Stimulated activated CD8-positive, alpha-beta memory T cell treated with anti-CD3 and anti-CD28 coated beads, Interleukin-12 subunit alpha, Interleukin-12 subunit beta, amount 100 ng/mL, for 24 hours (primary cell): ENCODE measurements around the gene TYR.
"Not testable (repeated sequence)": the region's sequence is repeated elsewhere in the genome, so short reads cannot be mapped to it uniquely, and the experiment has no call there.

Experiments used
- DNase-seq: peaks from one replicate; pipeline ENCODE4 v3.0.0-alpha.2; 2020; ENCODE audit errors: extremely low read depth

Gene TYR

DNA sequence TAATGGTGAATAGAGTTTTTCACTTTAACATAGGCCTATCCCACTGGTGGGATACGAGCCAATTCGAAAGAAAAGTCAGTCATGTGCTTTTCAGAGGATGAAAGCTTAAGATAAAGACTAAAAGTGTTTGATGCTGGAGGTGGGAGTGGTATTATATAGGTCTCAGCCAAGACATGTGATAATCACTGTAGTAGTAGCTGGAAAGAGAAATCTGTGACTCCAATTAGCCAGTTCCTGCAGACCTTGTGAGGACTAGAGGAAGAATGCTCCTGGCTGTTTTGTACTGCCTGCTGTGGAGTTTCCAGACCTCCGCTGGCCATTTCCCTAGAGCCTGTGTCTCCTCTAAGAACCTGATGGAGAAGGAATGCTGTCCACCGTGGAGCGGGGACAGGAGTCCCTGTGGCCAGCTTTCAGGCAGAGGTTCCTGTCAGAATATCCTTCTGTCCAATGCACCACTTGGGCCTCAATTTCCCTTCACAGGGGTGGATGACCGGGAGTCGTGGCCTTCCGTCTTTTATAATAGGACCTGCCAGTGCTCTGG is at the start of gene TYR:
Gene TYR (plus strand): TSS at position 185 of the 541 bp plus-strand sequence. CDS start 79 bp downstream, at position 264.
- no peak for DNase-seq

DNA sequence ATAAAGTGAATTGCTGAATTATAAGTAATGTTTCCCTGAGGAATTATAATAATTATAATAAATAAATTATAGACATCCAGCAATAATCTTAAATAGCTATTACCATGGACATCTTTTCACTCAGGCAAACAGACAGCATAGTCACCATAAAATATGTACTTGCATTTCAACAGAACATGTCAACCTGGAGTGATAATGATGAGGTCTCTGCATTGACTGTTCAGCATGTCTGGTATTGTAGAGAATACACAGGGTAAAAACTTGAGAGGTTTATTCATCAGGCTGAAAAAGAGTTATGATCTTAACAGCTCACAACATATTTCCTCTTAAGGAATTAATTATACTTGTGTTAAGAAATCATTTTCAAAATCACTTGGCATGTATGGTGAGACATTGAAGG is 41.1 kb upstream of the TYR start:
- no peak for DNase-seq

GRCh38 chr11:89147229-89147628 is 30.4 kb upstream of the TYR start:
- DNase-seq, result no peak

GRCh38 chr11:89159974-89160373 is 17.7 kb upstream of the TYR start:
- DNase-seq, result no peak

DNA sequence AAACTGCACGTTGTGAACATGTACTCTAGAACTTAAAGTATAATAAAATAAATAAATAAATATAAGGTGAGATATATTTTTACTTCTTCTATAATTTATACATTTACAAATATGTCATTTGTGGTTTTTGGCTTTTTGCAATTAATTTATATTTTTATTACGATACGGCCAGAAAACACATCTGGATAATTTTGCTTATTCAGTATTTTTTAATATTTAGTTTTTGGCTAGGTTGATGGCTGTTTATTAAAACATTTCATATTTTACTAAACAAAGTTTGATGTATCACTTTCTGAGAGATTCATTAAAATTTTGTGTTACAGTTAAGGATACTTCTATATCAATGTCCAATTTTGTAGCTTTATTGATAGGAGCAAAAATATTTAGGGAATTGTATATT is 15.7 kb upstream of the TYR start:
- DNase-seq, result no peak

DNA sequence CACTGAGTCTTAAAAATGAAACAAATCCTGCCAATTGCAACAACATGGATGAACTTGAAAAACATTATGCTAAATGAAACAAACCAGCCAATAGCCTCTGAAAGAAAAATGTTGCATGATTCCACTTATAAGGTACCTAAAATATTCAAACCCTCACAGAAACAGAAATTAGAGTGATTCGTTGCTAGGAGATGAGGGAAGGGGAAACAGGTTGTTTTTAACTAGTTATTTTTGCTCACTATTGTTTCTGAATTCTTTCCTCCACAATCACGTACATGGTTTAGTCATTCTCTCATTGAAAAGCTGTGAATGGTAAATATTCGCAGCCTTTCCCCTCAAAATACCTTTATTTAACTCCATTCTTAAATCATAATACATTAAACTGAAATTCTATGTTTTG is 14.0 kb upstream of the TYR start:
- DNase-seq, result no peak

- DNase-seq, result no peak
Measured at GRCh38 chr11:89168396-89168795, 9.3 kb upstream of the TYR start.

- DNase-seq, result no peak
Measured at GRCh38 chr11:89175796-89176195, 1.9 kb upstream of the TYR start.

DNA sequence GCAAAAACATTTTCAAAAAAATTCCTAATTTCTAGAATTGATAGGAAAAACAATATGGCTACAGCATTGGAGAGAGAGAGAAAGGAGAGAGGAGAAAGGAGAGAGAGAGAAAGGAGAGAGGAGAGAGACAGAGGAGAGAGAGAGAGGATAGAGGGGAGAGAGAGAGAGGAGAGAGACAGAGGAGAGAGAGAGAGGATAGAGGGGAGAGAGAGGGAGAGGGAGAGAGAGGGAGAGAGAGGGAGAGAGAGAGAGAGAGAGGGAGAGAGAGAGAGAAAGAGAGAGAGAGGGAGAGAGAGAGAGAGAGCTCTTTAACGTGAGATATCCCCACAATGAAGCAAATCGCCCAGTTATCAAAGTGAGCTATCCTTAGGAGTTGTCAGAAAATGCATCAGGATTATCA is 737 bp upstream of the TYR start:
- no peak for DNase-seq

GRCh38 chr11:89181111-89181510 is 3.4 kb downstream of the TYR start:
- no peak for DNase-seq

DNA sequence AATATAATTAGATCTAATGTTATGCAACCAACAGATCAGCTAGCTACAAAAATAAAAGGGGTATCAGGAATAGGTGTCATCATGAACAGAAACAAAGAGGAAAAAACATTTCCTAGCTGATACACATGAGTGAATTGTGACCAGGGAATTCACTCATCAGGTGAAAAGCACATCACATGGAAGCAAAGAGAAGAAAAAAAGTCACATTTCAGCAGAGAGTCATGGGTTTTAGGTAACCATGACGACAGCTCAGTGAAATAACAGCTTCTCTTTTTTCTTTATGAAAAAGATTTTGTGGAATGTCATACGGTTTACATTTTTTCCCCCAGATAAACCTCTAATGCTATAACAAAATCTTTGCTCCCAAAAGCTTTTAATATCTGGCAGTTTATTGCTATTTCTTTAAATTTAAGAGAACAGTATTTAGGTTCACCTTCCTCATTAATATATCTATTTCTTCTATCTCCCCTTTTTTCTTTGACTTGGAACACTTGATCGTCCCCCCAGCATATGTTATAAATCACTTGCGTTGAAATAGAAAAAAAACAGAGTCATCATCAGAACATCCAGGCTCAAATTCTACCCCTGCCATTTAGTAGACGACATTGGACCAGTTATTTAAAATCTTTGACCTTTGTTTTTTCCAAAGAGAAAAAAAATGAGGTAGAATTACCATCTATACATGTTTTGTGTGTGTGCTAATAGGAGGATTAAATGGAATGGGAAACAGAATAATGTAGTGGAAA is 5.3 kb downstream of the TYR start:
- DNase-seq, result no peak

DNA sequence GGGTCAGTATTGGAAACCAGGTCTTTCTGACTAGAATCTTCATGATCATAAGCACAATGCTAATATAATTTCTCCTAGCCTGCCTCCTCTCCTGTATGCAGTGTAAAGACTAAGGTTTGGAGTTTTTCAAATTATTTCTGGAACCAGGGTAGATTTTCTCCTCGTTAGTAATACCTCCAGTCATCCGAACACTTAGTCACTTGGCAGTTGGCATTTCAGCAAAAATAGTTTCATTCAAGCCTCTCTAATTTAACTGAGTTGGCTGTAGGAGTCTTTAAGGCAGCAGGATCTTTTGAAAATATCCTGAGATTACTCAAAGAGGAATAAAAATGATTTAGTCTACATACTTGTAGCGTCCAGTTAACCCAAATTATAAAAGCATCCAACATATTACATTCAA is 6.3 kb downstream of the TYR start:
- no peak for DNase-seq

- no peak for DNase-seq
Measured at GRCh38 chr11:89189776-89190175, 12.1 kb downstream of the TYR start.

DNA sequence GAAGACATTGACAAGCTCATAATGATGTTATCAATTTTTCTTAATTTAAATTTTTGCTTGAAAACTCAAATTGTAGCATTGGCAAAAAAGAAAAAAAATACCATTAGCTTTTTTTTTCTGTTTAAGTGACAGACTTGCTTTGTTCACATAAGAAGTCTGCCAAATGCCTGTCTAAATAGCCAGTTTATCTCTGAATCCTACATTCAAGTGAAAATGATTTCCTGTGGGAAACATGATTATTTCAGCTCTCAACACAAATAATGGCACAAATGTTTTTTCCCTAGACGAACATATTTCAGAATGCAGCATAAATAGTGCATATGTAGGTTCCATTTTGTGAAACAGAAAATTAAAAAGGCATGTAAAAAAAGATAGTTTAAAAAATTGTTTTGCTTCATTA is 23.5 kb downstream of the TYR start:
- DNase-seq, result no peak

DNA sequence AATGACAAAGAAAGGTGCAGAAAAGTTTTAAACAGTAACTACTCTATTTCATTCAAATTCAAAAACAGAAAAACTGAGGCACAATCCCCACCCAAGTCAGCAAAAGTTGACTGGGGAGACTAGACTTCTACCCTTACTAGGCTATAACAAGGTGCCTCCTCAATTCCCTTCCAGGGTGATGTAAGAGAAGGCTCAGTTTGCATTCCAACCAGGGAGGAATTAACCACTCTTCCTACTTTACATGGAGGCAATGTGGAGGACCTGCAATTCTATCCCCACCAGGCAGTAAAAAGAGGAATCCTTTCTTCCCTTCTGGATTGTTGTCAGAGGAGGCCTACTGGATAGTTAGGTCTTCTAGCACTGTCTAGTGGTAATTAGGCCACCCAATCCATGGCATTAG is 26.1 kb downstream of the TYR start:
- DNase-seq, result no peak

DNA sequence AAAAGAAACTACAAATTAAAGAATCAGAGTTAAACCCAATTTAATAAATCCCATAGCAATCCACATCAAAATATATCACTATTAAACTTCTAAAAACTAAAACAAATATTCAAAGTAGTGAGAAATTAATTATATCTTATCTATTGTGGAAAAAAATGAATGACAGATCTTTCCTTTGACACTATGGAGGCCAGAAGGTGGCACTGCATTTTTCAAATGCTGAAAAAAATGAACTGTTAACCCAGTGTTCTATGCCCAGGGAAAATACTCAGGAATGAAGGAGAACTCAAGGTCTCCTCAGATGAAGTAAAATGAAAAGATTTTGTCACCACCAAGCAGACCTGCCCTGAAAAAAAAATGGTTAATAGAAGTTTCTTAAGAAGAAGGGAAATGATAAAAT is 27.7 kb downstream of the TYR start:
- DNase-seq, result no peak

GRCh38 chr11:89220684-89221339 is 43.1 kb downstream of the TYR start:
- DNase-seq, result no peak

DNA sequence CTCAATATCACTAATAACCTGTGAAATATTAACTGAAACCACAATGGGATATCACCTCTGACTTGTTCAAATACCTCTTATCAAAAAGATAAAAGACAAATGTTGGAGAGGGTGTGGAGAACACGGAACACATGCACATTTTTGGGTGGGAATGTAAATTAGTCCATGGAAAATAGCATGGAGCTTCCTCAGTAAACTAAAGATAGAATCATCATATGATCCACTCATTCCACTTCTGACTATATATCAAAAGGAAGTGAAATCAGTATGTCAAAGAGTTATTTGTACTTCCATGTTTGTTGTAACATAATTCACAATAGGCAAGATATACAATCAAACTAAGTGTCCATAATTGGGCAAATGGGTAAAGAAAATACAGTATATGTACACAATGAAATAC is 57.4 kb downstream of the TYR start:
- no peak for DNase-seq

DNA sequence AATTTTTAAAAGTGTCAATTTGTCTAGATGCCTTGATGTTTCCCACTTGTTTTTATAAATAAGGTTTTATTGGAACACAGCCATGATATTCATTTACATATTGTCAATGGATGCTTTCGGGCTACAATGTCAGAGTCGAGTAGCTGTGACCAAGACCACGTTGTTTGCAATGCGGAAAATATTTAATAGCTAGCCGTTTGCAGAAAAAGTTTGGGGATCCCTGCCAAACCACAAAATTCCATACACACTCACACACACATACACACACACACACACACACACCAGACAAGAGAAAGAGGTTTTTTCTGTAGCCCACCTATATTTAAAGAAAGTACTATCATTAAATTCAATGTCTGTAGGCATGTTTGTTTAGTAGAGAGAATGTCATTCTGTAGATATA is 58.3 kb downstream of the TYR start:
- no peak for DNase-seq

DNA sequence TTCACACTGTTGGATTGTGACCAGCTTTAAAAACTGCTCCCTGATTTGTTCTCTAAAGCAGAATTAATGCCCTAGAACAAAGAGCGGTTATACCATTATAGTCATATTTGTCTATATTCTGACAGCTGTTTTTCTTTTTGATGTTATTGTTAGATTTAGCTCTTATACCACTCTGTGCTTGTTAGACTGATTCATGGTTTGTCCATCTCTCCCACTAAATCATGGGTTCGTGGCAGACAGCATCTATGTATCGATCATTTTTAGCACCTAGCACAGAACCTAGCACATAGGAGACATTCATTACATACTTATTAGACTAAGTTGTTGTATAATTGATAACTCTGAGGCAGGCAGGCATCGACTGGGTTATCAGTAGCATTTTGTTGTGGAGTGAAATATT is 69.3 kb downstream of the TYR start:
- not testable (repeated sequence) for DNase-seq

DNA sequence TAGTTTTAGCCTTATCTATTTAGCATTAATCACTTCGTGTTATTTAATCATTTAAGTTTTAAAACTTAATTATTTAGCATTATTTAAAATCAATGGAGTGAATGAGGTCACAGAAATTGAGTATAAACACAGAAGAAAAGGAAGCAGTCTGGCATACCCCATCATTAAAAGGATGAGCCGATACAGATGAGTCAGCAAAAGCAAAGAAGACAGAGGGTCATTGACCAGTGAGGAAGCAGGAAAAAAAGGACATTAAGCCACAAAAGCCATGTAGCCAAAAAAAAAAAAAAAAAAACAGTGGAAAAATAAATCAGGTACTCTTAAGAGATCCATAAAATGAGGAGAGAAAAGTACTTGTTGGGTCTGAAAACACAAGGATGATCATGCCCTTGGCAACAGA is 71.5 kb downstream of the TYR start:
- DNase-seq, result no peak

DNA sequence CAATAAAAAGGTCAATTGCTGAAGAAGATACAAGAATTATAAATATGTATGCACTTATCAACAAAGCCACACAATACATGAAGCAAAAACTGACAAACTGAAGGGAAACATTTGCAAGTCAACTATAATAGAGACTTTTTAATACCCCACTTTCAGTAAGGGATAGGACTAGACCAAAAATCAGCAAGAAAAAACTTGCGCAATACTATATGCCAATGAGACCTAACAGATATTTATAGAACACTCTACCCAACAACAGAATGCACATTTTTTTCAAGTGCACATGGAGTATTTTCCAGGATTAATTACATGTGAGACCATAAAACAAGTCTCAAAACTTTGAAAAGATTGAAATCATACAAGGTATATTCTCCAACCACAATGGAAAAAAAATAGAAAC is 83.8 kb downstream of the TYR start:
- DNase-seq, result not testable (repeated sequence)

DNA sequence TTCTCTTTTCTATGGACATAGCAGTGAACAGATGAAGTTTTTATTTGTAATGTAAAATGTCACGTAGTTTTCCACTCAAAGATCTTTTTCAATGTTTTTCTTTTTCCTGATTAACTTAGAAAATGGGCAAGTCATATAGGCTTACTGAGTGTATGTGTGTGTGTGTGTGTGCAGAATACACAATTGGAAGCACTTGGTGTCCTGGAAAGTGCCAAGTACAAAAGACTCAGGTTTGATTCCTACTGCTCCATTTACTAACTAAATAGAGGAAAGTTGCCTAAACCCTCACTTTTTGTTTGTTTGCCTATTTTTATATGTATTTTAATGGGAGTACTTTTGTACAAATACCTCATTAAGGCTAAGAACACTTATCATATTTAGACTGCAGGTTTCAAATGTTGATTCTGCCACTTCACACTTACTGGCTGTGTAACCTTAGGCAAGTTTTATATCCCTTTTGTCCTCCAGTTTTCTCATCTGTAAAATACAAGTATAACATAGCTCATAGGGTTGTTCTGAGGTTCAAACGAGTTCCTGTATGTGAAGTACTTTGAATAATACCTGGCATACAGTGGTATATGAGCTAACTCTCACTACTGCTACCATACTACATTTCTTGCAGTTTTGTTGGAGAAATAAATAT is 90.1 kb downstream of the TYR start:
- DNase-seq, result no peak
